Calu3 (cell line): Measurements from ENCODE around the gene PDGFD. TPM values are rescaled to one million over a fixed set of nuclear protein-coding genes. Genes with fewer than 3 reads are reported as not detected.

Source experiments
- BruUV-seq: library from RNA; stranded (reverse); fragments of 400-500 nt; replicated peaks from 2 replicates; lab custom pipeline; 2021; lab: Mats Ljungman, UMichigan
- CTCF ChIA-PET: fragments of 300-600 bp; sonication (Branson Sonifier 250); formaldehyde crosslinking; loops from one replicate; lab custom pipeline; 2022; ENCODE audit warnings: antibody characterized with exemption; lab: Charles Lee
- DNase-seq: peaks from one replicate; pipeline ENCODE4 v3.0.0; 2022
- H3K27ac Mint-ChIP-seq: one replicate; pipeline ENCODE4 v1.8.0; 2022; ENCODE audit warnings: mixed read lengths; ENCODE audit not compliant: unreplicated experiment
- H3K27me3 Mint-ChIP-seq: one replicate; pipeline ENCODE4 v1.8.0; 2022; ENCODE audit warnings: mixed read lengths; ENCODE audit not compliant: unreplicated experiment
- H3K36me3 Mint-ChIP-seq: one replicate; pipeline ENCODE4 v1.8.0; 2022; ENCODE audit warnings: mild to moderate bottlenecking, moderate library complexity, mixed read lengths; ENCODE audit not compliant: insufficient read depth, unreplicated experiment
- H3K4me1 Mint-ChIP-seq: one replicate; pipeline ENCODE4 v1.8.0; 2022; ENCODE audit warnings: mild to moderate bottlenecking, low read depth, mixed read lengths; ENCODE audit not compliant: unreplicated experiment
- H3K4me3 Mint-ChIP-seq: one replicate; pipeline ENCODE4 v1.8.0; 2022; ENCODE audit warnings: mild to moderate bottlenecking, low read depth, moderate library complexity, mixed read lengths; ENCODE audit not compliant: unreplicated experiment
- H3K9me3 Mint-ChIP-seq: one replicate; pipeline ENCODE4 v1.8.0; 2022; ENCODE audit warnings: low read depth, mixed read lengths; ENCODE audit not compliant: unreplicated experiment
- intact Hi-C: fragments of 100-400 bp; cut with micrococcal nuclease; formaldehyde crosslinking; loops from one replicate; pipeline ENCODE4 v1.10.0; 2022; ENCODE audit not compliant: unreplicated experiment
- total RNA-seq: library from RNA; stranded (reverse); gene quantifications from 2 replicates; pipeline ENCODE4 v1.2.3, GENCODE V29; 2022
- TF ChIP-seq, protein P1 (sequence below): fragments of 200-600 bp; IDR thresholded peaks from one replicate; pipeline ENCODE4 v1.8.0; 2022; ENCODE audit warnings: antibody characterized with exemption; ENCODE audit not compliant: unreplicated experiment

Gene PDGFD
- total RNA-seq, 1 experiment from 2014 or later: 5.1 TPM

DNA sequence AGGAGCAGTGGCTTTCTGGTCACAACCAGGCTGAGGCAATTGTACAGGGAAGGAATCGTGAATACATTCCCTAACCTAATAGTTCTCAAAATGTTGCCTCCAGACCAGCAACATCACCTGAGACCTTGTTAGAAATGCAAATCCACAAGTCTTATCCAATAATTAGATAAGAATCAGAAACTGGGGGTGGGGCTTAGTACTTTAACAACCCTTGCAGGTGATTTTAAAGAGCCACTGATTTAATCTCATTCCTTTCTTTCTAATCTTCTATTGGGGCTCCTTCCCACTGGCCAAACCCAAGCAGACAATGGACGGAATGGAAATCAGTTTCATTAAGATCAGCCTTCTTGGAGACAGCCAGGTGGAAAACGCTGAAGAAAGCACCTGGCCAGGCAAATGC is 269.9 kb downstream of the PDGFD start:
- intact Hi-C loops: no loop called here
- no peaks in the 10 kb centered on the region for H3K27me3 Mint-ChIP-seq
- no peaks in the 10 kb centered on the region for H3K36me3 Mint-ChIP-seq
- no TSS peak for BruUV-seq
- peaks cover 17% of the 10 kb centered on the region for H3K4me1 Mint-ChIP-seq
- H3K4me3 Mint-ChIP-seq: no peak overlapping the region
- CTCF ChIA-PET: no interaction called here
- TF ChIP-seq, protein P1, sequence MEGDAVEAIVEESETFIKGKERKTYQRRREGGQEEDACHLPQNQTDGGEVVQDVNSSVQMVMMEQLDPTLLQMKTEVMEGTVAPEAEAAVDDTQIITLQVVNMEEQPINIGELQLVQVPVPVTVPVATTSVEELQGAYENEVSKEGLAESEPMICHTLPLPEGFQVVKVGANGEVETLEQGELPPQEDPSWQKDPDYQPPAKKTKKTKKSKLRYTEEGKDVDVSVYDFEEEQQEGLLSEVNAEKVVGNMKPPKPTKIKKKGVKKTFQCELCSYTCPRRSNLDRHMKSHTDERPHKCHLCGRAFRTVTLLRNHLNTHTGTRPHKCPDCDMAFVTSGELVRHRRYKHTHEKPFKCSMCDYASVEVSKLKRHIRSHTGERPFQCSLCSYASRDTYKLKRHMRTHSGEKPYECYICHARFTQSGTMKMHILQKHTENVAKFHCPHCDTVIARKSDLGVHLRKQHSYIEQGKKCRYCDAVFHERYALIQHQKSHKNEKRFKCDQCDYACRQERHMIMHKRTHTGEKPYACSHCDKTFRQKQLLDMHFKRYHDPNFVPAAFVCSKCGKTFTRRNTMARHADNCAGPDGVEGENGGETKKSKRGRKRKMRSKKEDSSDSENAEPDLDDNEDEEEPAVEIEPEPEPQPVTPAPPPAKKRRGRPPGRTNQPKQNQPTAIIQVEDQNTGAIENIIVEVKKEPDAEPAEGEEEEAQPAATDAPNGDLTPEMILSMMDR: no peak
- no peak for DNase-seq
- no peak overlapping the region for H3K27ac Mint-ChIP-seq
- peaks cover 4% of the 10 kb centered on the region for H3K9me3 Mint-ChIP-seq

DNA sequence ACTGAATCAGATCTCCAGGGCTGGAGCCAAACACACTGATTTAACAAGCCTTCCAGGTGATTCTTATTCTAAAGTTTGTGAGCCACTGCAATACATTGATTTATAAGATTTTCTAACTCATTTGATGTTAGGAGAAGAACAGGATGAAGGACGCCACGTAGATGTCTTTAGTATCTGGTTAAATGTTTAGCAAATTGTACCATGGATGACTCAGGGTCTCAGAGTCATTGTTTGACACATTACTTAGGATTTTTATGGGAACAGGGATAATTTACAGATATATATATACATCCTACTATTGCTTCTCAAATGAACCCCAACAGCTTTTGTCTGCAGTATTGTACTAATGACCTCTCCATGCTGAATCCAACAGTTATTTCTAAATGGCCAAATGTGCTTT is 270.6 kb downstream of the PDGFD start:
- no peak overlapping the region for H3K4me3 Mint-ChIP-seq
- peaks cover 4% of the 10 kb centered on the region for H3K36me3 Mint-ChIP-seq
- no peaks in the 10 kb centered on the region for H3K27me3 Mint-ChIP-seq
- TF ChIP-seq, protein P1: no peak
- H3K27ac Mint-ChIP-seq: no peak overlapping the region
- CTCF ChIA-PET: no interaction called here
- no peak for DNase-seq
- H3K4me1 Mint-ChIP-seq: peaks cover 24% of the 10 kb centered on the region
- H3K9me3 Mint-ChIP-seq: peaks cover 6% of the 10 kb centered on the region
- no TSS peak for BruUV-seq
- intact Hi-C loops: no loop called here

DNA sequence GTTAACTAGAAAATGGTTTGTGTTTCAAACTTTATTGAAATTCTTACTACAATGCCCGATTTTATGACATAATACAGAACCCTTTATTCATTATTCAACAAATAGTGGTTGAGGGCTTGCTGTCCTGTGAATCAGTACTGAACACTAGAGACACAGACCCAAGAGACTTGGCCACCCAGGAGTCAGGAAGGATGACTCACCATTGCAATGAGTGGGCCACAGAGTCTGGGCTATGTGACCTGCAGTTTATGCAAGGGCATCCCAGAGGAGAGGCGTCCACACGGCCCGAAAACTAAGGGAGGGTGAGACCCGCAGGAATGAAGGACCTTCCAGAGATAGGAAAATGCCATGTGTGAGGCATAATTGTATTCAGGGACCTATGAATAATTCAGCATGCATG is 271.3 kb downstream of the PDGFD start:
- Mint-ChIP-seq H3K9me3 (peaks cover 6% of the 10 kb centered on the region), H3K4me3 (no peak overlapping the region), H3K4me1 (peaks cover 29% of the 10 kb centered on the region), H3K36me3 (peaks cover 6% of the 10 kb centered on the region), H3K27me3 (no peaks in the 10 kb centered on the region), H3K27ac (peak overlapping the region; percentile 31)
- no TSS peak for BruUV-seq
- intact Hi-C loops: no loop called here
- CTCF ChIA-PET: no interaction called here
- TF ChIP-seq, protein P1: no peak
- peak; percentile 4 for DNase-seq

DNA sequence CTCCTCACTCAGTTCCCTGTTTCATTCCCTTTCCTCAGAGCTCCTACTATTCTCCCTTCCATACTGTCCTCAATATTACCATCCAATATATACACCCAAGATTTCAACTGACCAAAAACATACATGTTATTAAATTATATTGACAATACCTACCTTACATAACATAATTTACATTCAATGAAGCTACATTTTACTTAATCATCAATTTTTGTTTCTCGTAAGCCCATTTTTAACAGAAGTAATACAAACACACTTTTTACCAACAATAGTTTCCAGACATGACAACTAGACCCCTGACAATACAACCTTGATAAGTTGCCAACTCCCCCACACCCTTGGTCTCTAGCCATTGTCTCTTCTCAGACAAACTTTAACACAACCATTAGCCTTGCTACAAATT is 273.3 kb downstream of the PDGFD start:
- Mint-ChIP-seq H3K9me3 (peaks cover 6% of the 10 kb centered on the region), H3K27ac (no peak overlapping the region), H3K4me3 (no peak overlapping the region), H3K27me3 (no peaks in the 10 kb centered on the region), H3K4me1 (peaks cover 29% of the 10 kb centered on the region), H3K36me3 (peaks cover 11% of the 10 kb centered on the region)
- CTCF ChIA-PET: interaction anchor here (0.5 kb wide), 2 partner anchors 15 to 86 kb away, joined by 4 read pairs; no protein-coding TSS in a partner anchor
- TF ChIP-seq, protein P1: no peak
- intact Hi-C loops: no loop called here
- no peak for DNase-seq
- BruUV-seq: no TSS peak
